Kidney glomerular epithelial cell (primary cell): ENCODE results near the gene LRCH1.

Experiments used
- DNase-seq: peaks from one replicate; lab custom pipeline; 2025; lab: John Stamatoyannopoulos, UW

The LRCH1 gene

DNA sequence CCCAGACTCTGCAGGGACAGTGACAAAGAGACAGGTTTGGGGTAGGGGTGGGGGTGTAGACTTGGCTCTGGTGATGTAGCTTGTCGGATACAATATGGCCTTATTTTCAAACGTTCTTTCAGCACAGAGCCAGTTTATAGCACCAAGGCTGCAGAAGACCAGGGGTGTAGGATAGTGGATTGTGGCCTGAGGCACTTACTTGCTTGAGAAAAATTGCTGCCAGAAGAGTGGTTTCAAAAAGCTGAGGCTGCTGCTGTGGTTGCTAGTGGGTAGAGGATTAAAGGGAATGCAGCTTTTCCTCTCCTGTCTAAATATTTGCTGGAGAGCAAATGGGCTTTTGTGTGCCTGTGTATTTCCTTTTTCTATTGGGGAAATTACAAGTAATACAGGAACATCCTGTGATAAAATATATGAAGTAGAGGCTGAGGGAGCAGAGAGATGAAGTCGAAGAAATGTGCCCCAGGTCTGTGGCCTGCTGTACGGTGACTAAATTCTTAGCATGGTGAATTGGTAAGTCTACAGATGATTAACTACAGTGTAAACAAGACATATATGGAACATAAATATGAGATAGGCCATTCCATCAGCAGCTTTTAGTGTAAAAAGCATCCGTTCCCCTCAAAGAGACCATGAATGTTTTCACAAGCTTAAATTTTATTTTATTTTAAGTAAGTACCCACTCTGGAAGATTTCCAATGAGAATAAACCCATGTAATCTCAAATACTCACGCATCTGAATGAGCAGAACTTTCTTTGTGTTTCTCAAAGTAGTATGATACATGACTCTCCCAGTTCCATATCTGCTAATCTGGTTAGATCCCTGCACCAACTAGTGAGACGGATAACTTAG is 112.9 kb downstream of the LRCH1 start:
- DNase-seq = no peak

DNA sequence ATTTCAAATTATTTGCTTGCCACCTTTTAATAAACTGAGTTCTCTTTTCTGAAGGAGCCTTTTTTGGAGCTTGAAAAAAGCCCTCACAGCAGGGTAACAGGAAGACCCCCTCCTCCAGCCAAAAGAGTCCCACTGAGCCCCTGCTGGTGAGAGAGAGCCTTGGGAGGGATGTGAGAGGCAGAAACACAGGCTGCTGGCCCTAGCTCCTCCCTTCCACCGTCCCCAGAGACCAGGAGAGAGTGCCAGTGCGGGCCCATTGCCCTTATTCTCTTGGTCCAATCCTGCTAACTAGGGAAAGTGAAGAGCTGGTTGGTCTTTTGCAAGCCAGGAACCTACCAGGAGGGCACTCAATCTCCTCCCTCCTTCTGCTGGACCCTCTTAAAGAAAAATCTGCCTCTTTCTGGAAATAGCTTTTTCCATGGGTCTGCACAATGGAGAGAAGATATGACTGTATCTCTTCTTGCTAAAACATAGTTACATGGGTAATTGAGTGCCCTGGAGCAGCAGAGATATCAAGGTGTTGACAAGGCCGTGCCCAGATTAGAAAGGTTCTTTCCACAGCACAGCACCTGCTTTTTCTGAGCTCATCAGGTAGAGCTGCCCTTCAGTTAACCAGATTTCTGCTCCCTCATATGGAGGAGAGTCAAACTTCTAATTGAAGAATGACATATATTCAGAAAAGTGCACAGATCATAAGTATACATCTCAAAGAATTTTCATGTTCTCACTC is 113.9 kb downstream of the LRCH1 start:
- DNase-seq = no peak

DNA sequence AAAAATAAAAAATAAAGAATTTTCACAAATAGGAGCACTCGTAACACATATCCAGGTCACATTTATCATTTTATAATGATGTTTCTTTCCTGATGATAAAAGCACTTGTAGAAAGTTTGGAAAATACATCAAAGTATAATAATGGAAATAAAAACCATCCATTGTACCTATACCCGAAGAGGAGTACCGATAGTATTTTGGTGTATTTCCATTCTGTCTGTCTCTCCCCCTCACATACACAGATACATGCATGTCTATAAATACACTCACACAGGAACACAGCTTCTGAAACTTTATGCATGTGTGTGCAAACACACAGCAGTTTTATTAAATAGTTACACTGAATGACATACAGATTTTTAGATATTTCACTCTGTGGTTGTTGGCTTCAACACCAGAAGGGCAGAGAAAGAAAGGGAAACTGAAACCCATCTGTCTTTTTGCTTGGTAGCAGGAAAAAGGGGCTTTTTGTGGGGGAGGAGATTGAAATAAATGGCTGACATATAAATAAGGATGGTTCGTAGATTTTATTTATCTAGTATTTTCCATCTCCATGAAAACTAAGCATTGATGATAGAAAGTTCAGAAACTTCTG is 114.8 kb downstream of the LRCH1 start:
- DNase-seq = no peak

DNA sequence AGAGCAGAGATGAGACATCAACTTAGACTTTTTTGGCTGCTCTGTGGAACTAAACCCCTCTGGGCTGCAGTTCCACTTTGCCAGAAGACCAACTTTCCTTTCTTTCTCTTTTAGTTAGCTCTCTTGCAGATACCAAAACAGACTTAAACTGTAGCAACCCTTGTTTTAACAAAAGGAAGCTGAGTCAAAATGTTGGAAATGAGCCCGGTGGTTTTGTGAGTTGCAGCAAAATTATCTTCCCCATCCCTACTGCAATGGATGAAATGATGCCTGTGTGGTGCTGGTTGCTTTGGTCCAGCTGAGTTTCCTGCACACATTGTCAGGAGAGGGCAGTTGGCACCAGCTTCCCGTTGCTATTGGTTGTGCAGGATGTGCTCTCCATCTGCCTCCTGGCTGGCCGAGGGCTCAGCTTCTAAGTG is 115.3 kb downstream of the LRCH1 start:
- no peak for DNase-seq

DNA sequence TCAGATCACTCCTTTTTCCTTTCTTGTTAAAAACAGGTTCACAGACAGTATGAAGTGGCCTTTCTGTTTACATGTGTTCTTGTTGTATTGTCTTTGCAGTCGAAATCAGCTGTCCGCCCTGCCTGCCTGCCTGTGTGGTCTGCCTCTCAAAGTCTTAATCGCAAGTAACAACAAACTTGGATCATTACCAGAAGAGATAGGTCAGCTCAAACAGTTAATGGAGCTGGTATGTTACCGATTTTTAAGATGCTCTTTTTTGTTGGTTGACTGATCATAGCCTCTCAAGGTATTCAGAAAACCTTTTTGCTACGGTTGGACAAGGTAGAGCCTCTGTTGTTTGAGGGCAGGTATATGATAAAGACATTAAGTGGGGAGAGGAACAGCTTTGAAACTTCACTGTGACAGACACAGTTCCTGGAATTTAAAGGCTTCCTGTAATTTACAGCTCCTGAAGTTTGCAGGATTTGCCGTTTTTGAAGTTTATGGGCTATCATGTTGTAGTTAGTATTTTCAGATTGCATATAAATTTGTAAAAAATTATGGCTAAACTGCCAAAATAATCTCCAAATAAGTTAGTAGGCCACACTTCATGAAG is 116.1 kb downstream of the LRCH1 start:
- DNase-seq = no peak

DNA sequence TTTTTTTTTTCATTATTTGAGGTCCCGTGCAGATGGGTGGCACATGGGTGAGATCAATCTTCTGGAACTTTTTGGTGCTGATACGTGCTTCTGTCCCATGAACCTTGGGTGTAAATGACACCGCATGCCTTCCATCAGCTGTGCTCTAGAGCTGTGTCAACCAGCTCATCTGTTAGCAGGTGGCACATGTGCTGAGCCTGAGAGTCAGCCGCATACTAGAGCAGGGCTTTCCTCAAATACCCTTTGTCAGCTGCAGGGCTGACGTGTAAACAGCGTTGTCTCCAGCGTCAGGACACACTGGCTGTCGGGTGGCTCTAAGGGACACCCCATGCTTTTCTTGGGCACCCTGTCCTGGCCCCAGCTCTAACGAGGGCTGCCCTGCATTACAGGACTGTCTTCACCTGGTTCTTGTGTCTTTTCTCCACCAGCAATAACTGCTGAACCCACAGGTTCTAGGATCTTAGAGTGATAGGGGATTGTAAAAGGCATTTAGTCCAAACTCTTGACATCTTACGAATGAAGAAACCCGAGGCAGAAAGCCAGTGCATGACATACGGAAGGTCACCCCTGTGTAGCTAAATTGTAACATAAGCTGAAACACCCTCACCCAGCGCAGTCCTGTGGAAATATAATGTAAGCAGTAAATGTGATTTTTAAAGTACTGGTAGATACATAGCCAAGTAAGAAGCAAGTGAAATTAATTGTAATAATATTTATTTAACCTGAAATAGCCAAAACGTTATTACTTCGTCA is 119.5 kb downstream of the LRCH1 start:
- DNase-seq = no peak

DNA sequence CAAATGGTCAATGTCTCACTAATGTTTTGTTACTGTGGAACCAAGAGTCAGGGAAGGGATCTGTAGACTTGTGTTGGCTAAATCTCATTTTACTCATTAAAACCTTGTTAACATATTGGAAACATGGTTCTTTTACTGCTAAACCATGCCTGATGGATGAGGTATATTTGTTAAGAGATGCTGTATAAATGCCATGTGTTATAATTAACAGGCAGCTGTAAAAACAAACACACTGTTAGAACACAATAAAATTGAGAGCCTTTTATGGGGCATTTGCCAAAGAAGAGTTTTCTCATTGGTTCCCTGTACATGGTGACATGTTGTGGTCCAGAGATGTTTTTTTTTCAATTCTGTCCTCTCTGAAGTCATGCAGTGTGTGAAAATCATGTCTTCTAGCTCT is 122.0 kb downstream of the LRCH1 start:
- no peak for DNase-seq

DNA sequence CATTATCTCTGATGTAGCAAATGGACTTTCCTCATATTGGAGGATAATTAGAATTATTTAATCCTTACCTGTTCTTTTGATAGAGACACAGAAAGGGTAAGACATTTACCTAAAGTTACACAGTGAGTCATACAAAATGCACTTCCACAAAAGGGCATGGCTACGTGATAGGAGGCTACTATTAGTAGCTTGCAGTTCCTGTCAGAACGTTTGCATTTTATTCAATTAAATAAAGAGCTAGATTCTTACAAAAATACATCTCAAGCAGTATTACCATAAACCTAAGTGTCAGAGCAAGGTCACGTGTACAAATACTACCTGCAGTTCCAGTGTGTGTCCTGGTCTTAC is 123.4 kb downstream of the LRCH1 start:
- no peak for DNase-seq

DNA sequence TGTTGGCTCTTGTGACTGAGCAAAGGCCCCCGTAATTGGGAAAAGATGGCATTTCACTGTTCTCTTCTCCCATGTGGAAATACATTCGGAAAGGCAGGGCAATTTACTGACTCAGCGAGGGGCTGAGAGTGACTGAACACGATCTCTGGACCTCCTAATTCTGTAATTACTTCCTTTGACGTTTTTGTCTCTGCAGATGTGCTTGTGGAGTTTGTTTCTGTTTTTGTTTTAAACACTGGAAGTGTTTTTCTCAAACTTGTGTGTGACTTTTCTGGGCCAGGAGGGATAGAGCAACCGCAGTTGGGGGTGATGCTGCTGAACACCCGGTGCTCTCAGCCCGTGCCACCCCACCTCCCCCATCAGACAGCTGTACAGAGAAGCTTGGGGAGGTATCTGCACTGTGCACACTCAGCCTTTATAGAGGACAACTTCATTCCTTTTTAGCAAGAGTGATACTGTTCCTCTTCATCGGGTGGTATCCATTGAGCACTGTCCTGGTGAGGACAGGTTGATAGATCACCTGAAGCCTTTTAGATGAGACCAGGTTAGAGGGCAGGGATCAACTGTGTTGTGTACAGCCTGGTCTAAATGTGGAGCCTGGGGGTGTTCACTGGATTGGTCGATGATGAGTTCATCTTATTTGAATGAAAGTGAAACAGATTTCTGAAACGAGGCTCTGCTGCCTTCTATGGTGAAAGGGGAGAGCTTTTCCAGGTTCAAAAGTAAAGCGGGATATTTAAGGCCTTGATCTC is 126.6 kb downstream of the LRCH1 start:
- peak; percentile 30 for DNase-seq

DNA sequence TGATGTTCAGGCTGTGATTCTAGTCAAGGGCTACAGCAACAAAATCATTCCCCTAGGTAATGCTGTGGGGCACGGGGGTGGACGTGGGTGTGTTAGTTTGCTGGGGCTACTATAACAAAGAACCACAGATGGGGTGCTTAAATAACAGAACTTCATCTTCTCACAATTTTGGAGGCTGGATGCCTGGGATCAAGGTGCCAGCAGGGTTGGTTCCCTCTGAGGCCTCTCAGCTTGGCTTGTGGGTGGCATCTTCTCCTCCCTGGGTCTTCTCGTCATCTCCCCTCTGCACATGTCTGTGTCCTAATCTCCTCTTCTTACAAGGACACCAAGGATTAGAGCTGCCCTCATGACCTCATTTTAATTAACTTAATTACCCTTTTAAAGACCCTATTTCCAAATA is 129.0 kb downstream of the LRCH1 start:
- DNase-seq = no peak

DNA sequence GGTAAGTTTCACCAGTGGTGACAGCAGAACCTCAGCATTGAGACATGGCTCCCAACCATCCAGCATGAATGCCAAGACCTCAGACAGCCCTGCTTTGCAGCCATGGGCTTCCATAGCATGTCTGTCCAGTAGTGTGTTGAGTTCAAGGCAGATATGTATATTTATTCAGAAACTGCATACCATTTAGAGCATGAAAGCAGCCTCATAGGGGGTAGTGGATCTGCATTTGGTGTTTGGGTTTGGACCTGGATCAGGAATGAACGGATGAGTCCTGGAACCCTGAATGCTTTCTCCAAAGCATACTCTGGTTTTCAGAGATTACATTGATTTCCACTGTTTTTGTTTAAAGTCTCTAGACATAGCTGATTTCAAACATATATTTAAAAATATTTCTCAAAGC is 129.7 kb downstream of the LRCH1 start:
- DNase-seq = no peak

DNA sequence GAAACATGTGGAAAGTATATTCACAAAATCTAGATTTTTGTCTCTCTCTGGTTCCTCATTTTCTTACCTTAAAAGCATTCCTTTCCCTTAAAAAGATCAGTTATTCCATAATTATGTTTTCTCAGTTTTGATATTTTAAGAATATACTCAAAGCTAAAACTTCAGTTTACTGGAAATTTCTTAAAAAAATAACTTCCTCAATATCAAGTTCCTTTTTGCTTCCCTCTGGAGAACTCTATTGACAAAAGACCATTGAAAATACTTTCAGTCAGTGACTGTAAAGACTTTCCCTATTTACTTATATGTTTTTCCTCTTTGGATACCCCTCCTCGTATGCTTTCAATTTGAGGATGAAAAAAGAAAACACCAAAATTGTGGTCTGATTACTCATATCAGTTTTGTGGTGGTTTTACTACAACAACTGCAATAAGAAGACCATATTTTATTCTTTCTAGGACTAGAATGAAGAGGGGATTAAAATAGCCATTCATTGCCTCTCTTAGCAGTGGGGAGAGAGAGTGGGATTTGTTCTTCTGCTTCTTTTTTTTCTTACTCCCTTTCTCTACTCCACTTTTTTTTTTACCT is 130.8 kb downstream of the LRCH1 start:
- no peak for DNase-seq

DNA sequence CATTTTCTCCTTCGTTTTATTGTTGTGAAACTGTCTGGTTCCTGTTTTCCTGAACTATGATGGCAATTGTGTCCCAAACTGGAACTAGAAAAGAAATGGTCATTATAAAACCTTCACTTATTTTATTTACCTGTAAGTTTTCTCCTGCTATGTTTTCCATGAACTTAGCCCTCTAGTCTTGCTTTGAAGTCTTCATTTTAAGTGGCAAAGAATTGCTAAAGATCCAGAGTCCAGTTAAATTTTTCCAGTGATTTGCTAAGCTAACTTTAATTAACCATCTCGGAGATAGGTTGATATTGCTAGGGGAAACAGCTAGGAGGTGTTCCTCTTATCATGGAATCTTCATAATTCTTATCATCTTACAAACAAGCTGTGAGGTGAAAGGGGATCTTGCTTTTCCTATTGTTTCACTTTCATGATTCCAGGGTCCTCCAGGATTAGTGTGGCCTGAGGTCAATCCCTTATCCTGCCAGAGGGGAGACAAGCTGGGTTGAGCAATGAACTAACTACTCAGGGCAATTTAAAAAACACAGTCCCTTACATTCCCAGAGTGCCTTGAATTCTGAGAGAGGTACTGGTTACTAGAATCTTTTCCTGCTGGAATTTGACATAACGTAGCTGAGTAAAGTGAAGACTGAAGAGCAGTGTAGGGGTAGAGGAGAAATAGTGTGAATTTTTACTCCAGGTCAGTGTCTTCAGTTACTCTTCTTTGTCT is 131.5 kb downstream of the LRCH1 start:
- DNase-seq = no peak

DNA sequence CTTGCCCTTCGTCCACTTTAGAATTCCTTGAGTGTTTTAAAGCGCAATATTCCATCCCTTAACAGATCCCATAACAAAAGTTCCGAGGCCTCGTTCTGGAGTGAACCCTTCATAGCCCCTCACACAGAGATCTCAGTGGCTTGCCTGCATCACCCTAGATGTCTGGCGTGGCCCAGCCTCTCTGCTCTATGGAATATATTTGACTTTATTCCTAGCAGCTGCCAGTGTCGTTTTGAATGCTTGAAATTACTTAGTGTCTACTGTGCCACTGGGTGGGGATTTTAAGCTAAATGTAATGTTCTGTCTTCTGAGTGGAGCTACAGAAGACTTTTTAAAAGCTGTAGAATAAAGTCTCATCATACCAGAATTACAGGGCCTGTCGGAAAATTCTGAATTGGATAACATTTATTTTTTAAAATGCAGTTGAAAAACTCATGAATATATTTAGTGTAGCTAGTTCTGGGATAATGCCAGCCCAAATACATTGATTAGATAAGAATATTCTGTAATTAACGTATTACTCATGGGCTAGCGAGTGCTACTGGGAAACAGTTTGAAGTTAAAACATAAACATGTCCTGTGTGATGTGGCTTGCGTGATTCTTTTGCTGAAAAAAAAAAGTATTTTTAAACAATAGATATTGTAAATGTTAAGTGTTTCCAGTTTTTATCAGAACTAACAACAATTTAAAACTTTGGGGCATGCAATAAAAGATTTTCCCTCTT is 132.2 kb downstream of the LRCH1 start:
- no peak for DNase-seq

DNA sequence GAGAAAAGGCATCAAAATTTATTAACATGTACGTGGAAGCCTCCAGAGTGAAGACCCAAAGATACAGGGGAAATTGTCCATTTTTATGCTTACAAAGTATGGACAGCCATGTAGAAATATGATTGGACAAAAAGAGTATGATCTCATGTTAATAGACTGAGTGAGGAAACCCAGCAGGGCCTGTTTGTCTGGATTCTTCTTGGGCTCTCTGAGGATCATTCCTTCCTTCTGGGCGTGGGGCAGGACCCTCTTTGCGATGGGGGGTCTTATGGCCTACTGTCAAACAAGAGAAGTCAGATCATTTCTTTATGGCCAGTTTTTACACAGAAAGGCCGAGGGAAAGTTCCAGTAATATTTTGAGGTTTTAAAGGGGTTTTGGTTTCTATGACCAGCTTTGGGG is 133.2 kb downstream of the LRCH1 start:
- no peak for DNase-seq

DNA sequence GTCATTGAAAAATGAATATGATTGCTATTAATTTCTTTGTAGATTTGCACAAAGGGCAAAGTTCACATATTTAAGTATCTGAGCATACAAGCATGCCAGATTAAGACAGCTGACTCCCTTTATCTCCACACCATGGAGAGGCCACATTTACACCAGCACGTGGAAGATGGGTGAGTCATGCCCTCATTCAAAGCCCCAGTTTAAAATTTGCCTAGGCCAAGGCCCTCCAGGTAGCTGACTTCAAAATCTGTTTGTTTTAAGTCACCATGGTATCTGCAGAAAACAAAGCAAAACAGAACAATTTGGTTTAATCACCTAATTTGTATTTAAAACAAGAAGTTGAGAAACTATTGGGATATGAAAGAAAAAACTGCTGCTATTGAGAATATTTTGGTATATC is 134.8 kb downstream of the LRCH1 start:
- DNase-seq = peak; percentile 27

DNA sequence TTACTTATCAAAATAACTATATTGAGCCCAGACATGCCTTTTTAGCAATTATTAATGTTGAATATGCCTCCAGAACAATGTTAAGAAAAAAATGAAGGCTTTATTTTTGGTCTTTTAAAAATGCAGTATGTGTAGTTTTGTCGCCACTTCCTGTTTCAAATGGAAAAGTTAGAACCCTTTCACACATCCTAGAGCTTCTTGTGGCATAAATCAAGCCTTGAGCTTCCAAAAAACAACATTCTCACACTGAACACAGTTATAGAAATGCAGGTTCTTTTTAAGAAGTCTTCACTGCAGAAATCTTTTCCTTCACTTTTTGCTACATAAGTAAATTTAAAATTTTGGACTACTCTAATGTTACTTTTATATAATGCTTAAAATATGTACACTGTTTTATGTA is 135.3 kb downstream of the LRCH1 start:
- DNase-seq = no peak

DNA sequence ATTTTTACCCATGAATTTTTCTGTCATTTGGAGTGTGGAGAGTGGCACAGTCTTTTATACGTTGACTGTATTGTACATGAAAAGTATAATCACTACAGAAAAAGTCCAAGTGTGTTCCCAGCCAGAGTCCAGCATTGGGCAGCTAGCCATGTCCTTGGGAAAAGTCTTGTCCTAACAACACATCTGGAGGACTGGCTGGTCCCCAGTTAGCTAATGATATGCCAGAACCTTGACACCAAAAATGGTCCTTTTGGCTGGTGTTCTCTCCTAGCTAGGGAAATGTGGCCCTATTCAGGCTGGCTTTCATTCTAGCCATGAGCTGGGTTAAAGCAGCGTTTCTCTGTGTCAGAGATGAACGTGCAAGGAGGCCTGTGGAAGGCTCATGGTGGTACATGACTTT is 145.0 kb downstream of the LRCH1 start:
- no peak for DNase-seq

DNA sequence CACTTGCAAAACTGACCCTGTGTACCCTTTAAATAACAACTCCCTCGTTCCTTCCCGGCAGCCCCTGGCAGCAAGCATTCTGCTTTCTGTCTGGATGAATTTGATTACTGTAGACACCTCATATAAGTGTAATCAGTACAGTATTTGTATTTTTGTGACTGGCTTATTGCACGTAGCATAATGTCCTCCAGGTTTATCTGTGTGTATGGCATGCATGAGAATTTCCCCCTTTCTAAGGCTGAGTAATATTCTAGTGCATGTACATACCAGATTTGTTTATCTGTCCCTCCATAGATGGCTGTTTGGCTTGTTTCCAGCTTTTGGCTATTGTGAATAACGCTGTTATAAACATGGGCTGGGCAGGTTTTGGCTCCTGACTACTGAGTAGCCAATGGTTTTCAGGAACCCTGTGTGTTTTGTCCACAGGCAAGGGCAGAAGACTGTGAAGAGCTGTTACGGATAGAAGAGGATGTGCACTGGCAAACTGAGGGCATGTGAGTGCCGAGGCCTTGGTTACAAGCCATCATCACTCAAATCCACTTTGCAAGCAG is 146.0 kb downstream of the LRCH1 start:
- DNase-seq = no peak
